GM08714 (cell line): ENCODE data around the gene GUCA1A.
"Not testable (repeated sequence)": the region's sequence is repeated elsewhere in the genome, so short reads cannot be mapped to it uniquely, and the experiment has no call there.

Source experiments
- H3K4me3 ChIP-seq: fragments of 200-500 bp; sonication (Bioruptor generic); 2 replicates; pipeline ENCODE4 v1.5.1; 2014; ENCODE audit warnings: mild to moderate bottlenecking, low read length, inconsistent platforms
- ZNF274 ChIP-seq: IDR thresholded peaks from 2 replicates; pipeline ENCODE4 v1.6.1; 2012; ENCODE audit warnings: mild to moderate bottlenecking, low read depth, low read length

Gene GUCA1A

DNA sequence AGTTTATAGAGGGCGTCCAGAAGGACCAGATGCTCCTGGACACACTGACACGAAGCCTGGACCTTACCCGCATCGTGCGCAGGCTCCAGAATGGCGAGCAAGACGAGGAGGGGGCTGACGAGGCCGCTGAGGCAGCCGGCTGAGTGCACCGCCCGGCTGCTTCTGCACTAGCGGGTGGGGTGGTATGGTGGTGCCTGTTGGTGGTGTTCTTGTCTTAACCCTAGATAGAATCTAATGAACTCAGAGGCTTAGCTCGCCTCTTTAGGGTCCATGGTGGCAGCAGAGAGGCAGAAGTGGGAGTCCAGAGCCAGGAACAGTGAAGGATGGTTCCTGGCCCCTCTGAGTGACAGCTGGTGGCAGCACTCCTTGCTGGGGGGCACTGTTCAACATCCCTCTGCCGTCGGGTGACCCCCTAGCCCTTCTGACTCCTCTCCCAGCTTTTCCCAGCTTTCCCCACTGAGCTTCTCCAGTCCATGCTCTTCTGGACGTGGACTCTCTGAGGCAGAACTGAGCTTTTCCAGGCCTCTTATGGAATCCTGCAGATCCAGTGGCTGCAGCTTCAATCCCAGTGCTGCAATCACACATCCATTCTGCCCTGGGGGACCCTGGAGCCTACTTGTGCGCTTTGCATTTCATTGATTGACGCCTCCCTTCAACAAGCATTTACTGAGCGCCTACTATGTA, 6.2 kb downstream of the GUCA1A start:
- no peak overlapping the region for H3K4me3 ChIP-seq
- TF ChIP-seq ZNF274: no peak

DNA sequence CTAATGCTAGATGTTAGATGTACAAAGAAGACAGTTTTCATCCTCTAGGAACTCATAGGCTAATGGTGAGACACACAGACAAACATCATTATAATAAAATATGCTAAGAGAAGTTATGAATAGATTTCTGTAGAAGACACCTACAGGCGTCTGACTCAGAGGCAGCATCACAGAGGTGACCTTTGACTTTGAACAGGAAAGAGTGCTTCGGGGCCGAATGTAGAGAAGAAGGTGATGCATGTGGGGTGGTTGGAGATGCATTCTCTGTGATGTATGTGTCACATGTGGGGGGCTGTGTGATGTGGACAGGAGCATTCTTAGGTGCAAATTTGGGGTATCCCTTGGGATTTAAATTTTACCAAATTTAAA, 6.8 kb downstream of the GUCA1A start:
- no peak for TF ChIP-seq ZNF274
- no peak overlapping the region for H3K4me3 ChIP-seq

GRCh38 chr6:42182101-42182500, 8.9 kb downstream of the GUCA1A start:
- TF ChIP-seq ZNF274: no peak
- H3K4me3 ChIP-seq: no peak overlapping the region

DNA sequence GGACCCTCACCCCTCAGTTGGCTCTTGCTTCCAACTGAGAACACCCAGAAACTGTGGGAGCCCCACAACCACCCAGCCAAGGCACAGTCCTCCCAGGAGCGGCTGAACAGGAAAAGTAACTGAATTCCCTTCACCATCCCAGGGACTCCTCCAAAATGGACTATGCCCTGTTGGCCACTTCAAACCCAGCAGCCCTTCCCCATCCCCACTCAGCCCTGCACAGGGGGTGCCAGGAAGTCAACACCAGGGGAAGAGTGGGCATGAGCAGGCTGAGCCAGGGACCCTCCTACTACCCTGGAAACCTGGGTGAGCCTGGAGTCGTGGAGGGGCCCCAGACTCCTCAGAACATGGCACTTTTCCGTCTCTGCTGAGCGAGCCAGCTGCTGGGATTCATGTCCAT, 11.3 kb downstream of the GUCA1A start:
- no peak for TF ChIP-seq ZNF274
- H3K4me3 ChIP-seq: no peak overlapping the region

GRCh38 chr6:42185597-42185996, 12.4 kb downstream of the GUCA1A start:
- no peak for TF ChIP-seq ZNF274
- no peak overlapping the region for H3K4me3 ChIP-seq

DNA sequence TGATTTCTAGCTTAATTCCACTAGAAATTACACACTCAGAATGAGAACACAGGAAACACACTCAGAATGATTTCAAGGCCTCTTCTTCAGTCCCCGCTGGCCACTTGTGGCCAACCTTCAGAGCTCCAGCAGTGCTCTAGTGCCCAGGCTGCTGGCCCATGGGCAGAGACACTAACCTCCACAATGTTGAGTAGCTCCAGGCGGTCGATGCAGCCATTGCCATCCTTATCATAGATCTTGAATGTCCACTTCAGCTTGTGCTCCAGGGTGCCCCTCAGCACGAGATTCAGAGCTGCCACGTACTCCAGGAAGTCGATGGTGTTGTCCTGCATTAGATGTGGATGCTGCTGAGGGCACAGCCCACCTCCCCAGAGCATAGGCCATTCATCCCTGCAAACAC, 15.2 kb downstream of the GUCA1A start:
- TF ChIP-seq ZNF274: no peak
- H3K4me3 ChIP-seq: no peak overlapping the region

- no peak overlapping the region for H3K4me3 ChIP-seq
- no peak for TF ChIP-seq ZNF274
These were observed 17.5 kb downstream of the GUCA1A start for GRCh38 chr6:42190554-42191183.

DNA sequence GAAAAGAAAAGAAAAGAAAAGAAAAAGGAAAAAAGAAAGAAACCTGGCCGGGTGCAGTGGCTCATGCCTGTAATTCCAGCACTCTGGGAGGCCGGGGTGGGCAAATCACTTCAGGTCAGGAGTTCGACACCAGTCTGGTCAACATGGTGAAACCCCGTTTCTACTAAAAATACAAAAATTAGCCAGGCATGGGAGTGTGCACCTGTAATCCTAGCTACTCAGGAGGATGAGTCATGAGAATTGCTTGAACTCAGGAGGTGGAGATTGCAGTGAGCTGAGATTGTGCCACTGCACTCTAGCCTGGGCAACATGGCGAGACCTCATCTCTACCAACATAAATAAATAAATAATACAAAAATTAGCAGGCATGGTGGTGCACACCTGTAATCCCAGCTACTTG, 19.2 kb downstream of the GUCA1A start:
- not testable (repeated sequence) for H3K4me3 ChIP-seq

DNA sequence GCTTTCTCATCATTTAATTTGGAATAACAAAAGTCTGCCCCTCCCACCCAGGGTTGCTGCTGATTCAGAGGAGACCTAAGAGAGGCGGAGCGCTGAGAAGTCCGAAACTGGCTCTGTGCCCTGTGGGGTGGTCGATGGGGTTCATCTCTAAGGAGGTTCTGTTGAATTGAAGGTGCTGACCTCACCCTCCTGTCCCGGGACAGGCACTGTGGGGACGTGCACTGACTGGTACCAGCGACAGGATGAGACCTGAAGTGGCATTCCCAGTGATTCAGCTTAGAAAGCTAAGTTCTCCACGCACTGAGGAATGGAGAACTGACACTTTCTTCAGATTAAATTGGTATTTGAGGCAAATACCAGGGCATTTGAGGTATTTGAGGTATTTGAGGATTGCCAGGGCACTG, 20.3 kb downstream of the GUCA1A start:
- H3K4me3 ChIP-seq: no peak overlapping the region
- no peak for TF ChIP-seq ZNF274

- no peak overlapping the region for H3K4me3 ChIP-seq
- TF ChIP-seq ZNF274: no peak
These were observed 20.9 kb downstream of the GUCA1A start for GRCh38 chr6:42194056-42194455.

- TF ChIP-seq ZNF274: no peak
- no peak overlapping the region for H3K4me3 ChIP-seq
These were observed 22.3 kb downstream of the GUCA1A start for GRCh38 chr6:42195415-42195814.

DNA sequence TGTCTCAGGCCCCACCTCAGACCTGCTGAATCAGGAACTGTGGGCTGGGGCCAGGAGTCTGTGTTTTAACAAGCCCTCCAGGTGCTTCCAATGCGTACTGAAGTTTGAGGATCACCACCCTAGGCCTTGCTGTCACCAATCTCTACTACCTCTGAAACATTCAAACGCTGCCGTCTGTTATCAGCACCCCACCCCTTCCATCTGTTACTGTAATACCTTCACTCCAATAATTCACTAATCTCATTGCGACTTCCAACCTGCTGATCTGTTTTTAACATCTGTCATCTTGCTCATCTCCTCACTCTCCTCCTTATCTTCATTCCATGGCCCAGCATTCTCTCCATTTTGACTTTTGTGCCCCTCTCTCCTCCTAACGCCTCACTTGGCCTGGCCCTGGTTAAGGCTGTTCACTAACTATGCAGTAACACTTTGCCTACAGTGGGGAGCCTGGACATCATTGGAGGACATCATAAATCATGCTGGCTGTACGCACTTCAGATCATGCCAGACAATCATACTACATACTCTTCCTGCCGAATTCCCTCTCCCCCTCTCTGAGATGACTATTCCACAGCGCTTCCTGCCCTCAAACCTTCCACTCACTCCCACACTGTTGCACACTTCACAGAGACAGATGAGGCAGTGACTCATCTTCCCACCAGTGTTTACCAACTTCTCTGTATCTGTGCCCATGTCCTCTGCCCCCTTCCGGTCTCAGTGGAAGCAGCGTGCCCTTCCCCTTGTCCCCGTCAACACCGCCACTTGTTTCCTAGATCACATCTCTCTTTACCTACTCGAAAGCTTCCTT, 24.6 kb downstream of the GUCA1A start:
- H3K4me3 ChIP-seq: no peak overlapping the region

GRCh38 chr6:42199106-42199981, 26.2 kb downstream of the GUCA1A start:
- H3K4me3 ChIP-seq: no peak overlapping the region
- TF ChIP-seq ZNF274: no peak

More for the DNA sequence above, 24.6 kb downstream of the GUCA1A start:
- TF ChIP-seq ZNF274: no peak

DNA sequence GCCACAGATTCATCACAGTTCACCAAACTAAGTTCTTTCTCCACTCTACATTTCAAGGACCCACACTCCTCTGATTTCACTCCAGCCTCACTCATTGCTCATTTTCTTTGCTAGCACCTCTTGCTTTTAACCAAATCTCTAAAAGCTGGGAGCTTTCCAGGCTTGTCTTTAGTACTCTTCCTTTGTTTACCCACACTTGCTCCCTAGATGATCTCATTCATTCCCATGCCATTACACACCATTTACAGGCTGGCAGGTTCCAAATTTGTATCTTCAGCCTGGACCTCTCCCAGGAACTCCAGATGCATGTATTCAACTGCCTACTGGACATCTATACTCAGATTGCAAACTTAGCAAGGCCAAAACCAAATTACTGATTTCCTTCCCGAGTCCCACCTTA, 26.9 kb downstream of the GUCA1A start:
- H3K4me3 ChIP-seq: no peak overlapping the region
- TF ChIP-seq ZNF274: no peak

DNA sequence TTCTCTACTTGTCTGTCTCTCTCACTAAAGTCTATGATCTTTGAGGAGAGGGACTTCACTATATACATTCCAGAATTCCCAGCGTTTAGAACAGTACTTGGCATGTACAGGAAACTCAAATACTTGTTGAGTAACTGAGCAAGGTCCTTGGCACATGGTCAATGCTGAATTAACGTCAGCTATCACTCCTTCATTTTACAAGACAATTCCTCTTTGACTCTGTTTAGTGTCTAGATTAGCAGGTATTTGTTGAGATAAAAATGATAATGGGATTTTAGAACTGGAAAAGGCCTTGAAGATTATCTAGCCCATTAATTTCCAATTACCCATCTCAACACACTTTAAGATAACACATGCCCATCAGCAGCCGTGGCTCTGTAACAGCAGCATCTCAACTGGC, 28.2 kb downstream of the GUCA1A start:
- no peak overlapping the region for H3K4me3 ChIP-seq
- TF ChIP-seq ZNF274: no peak

DNA sequence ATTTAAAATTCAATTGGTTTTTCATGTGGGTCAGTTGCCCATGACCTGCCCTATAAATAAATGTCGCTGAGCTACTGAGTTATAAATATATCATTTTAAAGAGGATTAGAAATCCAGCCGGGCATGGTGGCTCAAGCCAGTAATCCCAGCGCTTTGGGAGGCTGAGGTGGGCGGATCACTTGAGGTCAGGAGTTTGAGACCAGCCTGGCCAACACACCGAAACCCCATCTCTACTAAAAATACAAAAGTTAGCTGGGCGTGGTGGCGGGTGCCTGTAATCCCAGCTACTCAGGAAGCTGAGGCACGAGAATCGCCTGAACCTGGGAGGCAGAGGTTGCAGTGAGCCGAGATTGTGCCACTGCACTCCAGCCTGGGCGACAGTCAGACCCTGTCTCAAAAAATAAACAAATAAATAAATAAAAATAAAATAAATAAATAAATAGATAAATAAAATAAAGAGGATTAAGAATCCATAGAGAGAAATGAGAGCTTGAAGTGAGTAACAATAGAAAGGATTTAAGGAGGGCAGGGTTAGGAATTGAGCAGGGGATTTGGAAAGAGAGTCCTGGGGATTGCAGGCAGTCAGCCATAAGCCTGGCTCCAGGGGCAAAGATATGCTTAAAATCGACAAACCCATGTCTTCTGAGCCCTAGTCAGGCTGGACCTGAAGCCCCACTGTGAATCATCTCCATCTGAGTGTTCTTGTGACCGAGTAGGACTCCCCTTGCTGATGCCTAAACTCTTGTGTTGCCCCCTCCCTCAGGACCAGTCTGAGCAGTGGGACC, 29.2 kb downstream of the GUCA1A start:
- not testable (repeated sequence) for H3K4me3 ChIP-seq
